Stimulated activated naive CD8-positive, alpha-beta T cell treated with anti-CD3 and anti-CD28 coated beads, Interleukin-15, amount 100 ng/mL, for 72 hours (primary cell): ENCODE data around the gene CHRND.

Experiments used
- ATAC-seq: fragments of 150-1000 bp; cut with Tn5 transposase; 2 replicates; pipeline ENCODE4 v1.10.0; 2021; ENCODE audit warnings: mild to moderate bottlenecking, moderate library complexity
- DNase-seq, 2 donors: peaks; one replicate each; pipeline ENCODE4 v3.0.0; 2021 to 2022
- H3K27ac Mint-ChIP-seq, 2 donors: one replicate each; pipeline ENCODE4 v1.8.0; 2022; ENCODE audit warnings: mild to moderate bottlenecking in 2 of 2, mixed read lengths in 2 of 2, moderate library complexity in 2 of 2
- H3K27me3 Mint-ChIP-seq: one replicate; pipeline ENCODE4 v1.8.0; 2022; ENCODE audit warnings: mixed read lengths
- H3K4me1 Mint-ChIP-seq: one replicate; pipeline ENCODE4 v1.8.0; 2022; ENCODE audit warnings: mild to moderate bottlenecking, mixed read lengths
- H3K4me3 Mint-ChIP-seq, 2 donors: one replicate each; pipeline ENCODE4 v1.8.0; 2022; ENCODE audit warnings: mild to moderate bottlenecking in 2 of 2, mixed read lengths in 2 of 2, moderate library complexity in 1 of 2
- H3K9me3 Mint-ChIP-seq, 2 donors: one replicate each; pipeline ENCODE4 v1.8.0; 2022; ENCODE audit warnings: mixed read lengths in 2 of 2

CHRND gene

DNA sequence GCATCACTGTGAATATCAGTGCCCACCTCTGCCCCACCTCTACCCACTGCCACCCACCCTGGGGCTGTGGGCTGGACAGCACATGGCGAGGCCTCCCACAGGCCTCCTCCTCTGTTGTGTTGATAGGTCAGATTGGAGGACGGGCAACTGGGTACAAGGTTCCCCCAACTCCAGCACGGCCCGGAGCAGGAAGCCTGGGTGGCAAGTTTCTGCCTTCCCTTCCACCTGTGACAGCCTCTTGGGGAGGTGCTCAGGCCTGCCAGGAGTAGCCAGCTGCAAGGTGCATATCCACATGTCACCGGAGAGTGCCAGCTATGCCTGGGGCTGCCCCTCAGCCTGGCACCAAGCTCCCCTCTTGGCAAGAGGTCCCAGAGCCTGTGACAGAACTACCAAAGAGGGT is 31.4 kb upstream of the CHRND start:
- Mint-ChIP-seq H3K4me1 (no peaks in the 10 kb centered on the region), H3K27me3 (peaks cover 39% of the 10 kb centered on the region), H3K9me3 (no peaks in the 10 kb centered on the region), H3K4me3 (no peak overlapping the region), H3K27ac (no peak overlapping the region)
- DNase-seq (no peak), ATAC-seq (no peak)

GRCh38 chr2:232495292-232495691 is 30.7 kb upstream of the CHRND start:
- ATAC-seq (no peak), DNase-seq (no peak)
- Mint-ChIP-seq H3K27me3 (peaks cover 39% of the 10 kb centered on the region), H3K4me1 (no peaks in the 10 kb centered on the region), H3K9me3 (no peaks in the 10 kb centered on the region), H3K4me3 (no peak overlapping the region), H3K27ac (no peak overlapping the region)

DNA sequence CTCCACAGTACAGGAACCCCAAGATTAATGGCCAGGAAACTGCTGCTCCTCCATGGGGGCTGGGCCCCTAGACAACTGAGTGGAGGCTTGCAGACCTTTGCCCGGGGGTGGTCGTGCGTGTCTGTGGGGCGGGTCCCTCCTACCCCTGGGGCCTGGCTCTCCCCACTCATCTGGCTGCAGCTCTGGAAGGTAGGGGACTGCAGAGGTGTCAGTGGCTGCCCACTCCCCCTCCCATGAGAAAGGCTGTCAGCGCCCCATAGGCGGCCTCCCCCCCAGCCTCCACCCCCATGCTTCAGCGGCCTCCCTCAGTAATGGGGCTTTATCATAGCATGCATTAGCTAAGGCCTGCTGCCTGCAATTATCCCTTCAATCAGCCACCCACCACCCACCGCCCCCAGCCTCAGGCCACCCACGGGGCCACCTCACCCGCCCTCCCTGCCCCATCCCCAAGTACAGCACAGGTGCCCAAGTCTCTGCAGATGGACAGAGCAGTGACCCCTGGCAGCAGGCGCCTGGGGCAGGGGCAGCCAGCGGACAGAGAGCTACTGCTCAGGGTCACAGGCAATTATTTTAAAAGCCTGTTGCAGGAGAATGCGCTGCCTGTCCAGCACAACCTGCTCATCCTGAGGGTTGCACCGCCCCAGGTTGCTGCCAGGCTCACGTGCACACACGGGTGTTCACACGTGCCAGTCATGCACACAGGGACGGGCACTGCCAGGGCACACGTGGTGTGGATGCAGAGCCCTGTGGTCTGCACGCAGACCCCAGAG is 29.3 kb upstream of the CHRND start:
- Mint-ChIP-seq H3K9me3 (no peaks in the 10 kb centered on the region), H3K4me3 (no peak overlapping the region), H3K27me3 (peaks cover 38% of the 10 kb centered on the region), H3K4me1 (no peaks in the 10 kb centered on the region), H3K27ac (no peak overlapping the region)
- DNase-seq: no peak
- ATAC-seq: no peak

DNA sequence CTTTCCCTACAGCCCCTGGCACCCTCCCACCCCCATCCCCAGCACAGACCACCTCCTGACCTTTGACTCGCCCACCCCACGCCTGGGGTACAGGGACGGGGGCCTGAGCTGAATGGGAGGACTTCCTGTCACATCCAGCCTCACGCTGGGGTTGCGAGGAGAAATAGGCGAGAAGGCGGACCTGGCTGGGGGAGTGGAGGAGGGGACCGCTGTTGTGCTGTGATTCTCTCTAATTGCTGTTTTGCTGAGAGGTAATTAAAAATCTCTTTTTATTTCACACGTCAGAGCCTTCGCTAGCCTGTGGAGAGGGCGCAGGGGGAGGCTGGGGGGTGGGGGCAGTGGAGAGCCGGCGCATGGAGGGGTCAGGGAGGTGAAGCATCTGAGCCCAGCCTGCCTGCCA is 28.6 kb upstream of the CHRND start:
- Mint-ChIP-seq H3K4me1 (peaks cover 7% of the 10 kb centered on the region), H3K27ac (no peak overlapping the region), H3K9me3 (no peaks in the 10 kb centered on the region), H3K27me3 (peaks cover 40% of the 10 kb centered on the region), H3K4me3 (no peak overlapping the region)
- DNase-seq: no peak
- ATAC-seq: no peak

- Mint-ChIP-seq H3K4me3 (no peak overlapping the region), H3K27me3 (peaks cover 49% of the 10 kb centered on the region)
Measured at GRCh38 chr2:232498452-232498851, 27.5 kb upstream of the CHRND start.

GRCh38 chr2:232501331-232501771 is 24.6 kb upstream of the CHRND start:
- H3K27ac Mint-ChIP-seq: no peak overlapping the region
- H3K9me3 Mint-ChIP-seq: no peaks in the 10 kb centered on the region
- DNase-seq: no peak
- H3K4me1 Mint-ChIP-seq: peaks cover 26% of the 10 kb centered on the region
- H3K27me3 Mint-ChIP-seq: peaks cover 78% of the 10 kb centered on the region
- ATAC-seq: no peak
- H3K4me3 Mint-ChIP-seq: no peak overlapping the region

More at GRCh38 chr2:232498452-232498851, 27.5 kb upstream of the CHRND start:
- ATAC-seq (no peak), DNase-seq (no peak)
- Mint-ChIP-seq H3K4me1 (peaks cover 15% of the 10 kb centered on the region), H3K27ac (no peak overlapping the region), H3K9me3 (no peaks in the 10 kb centered on the region)

- ATAC-seq (no peak), DNase-seq (no peak)
- no peak overlapping the region for H3K4me3 Mint-ChIP-seq
- H3K9me3 Mint-ChIP-seq: no peaks in the 10 kb centered on the region
- H3K27ac Mint-ChIP-seq: no peak overlapping the region
- H3K4me1 Mint-ChIP-seq: peaks cover 26% of the 10 kb centered on the region
- peaks cover 82% of the 10 kb centered on the region for H3K27me3 Mint-ChIP-seq
Measured at GRCh38 chr2:232501794-232502390, 24.1 kb upstream of the CHRND start.

- Mint-ChIP-seq H3K9me3 (no peaks in the 10 kb centered on the region), H3K4me1 (peaks cover 26% of the 10 kb centered on the region), H3K27ac (no peak overlapping the region), H3K4me3 (peak overlapping the region; percentile 84 to 87), H3K27me3 (peaks cover 82% of the 10 kb centered on the region)
- DNase-seq (no peak), ATAC-seq (peak; percentile 57)
Measured at GRCh38 chr2:232502511-232502910, 23.4 kb upstream of the CHRND start.

DNA sequence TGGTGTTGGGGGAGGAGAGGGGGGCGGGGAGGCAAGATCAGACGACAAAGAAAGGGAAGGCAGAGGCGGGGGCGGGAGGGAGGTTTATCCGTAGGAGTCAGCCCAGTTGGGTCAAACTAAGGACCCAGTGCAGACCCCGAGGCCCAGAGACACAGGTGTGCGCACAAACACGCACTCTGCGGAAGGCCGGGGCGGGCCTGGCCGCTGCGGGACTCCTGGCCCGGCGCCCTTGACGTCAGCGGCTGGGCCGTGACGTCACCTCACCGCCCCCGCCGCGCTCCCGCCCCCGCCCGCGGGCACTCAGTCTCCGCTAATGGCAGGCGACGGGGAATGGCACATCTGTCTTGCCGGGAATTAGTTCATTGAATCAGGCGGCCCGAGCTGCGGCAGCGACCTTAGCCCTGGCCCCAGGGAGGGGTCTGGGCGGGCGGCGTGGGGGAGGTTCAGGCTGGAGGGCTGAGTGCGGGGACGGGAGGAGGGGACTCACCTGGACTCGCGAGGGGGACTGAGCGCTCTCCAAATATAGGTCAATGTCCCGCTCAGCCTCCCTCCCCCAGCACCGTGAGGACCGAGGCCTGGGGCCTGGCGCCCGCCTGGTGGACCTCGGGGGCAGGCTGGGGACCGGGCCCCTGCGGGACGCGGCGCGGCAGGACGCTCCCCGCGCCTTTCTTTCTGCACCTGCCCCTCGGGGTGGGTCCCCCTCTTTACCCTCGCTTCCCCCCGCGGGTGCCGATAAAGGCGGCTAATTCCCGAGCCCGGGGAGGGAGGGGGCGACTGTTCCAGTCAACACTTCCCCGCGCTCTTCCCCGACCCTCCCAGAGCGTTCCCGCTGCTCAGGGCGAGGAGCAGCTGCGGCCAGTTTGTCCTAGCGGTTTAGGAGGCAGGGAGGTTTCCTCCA is 22.8 kb upstream of the CHRND start:
- DNase-seq: peak; percentile 51 to 56
- Mint-ChIP-seq H3K4me1 (peaks cover 26% of the 10 kb centered on the region), H3K4me3 (peak overlapping the region; percentile 84 to 87), H3K9me3 (no peaks in the 10 kb centered on the region), H3K27me3 (peaks cover 82% of the 10 kb centered on the region), H3K27ac (no peak overlapping the region)
- ATAC-seq: peak; percentile 61

DNA sequence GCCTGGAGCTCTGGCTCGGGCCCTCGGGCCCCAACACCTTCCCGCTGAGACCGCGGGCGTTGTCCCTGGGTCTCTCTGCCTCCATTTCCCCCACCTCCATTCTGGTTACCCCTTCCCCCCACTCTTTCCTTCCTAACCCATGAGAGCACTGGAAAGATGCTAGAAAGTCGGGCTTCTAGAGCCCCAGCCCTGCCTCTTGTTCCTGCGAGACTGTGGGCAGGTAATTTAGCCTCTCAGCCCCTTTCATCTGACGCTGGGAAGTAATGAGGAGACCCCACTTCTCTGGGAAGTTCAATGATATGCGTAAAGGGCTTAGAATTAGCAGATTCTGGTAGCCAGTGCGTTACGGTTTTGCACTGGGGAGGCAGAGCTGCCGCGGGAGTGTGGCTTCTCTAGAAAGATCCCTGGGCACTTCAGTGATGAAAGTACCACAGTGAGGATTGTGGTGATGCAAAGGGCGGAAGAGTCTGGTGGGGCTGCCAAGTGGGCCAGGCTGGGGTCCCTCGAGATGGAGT is 22.1 kb upstream of the CHRND start:
- peaks cover 26% of the 10 kb centered on the region for H3K4me1 Mint-ChIP-seq
- peaks cover 76% of the 10 kb centered on the region for H3K27me3 Mint-ChIP-seq
- H3K4me3 Mint-ChIP-seq: peak overlapping the region; percentile 52 to 87
- DNase-seq: no peak
- ATAC-seq: no peak
- H3K27ac Mint-ChIP-seq: peak overlapping the region in 1 of 2 donors; percentile 36
- no peaks in the 10 kb centered on the region for H3K9me3 Mint-ChIP-seq

GRCh38 chr2:232504438-232504837 is 21.5 kb upstream of the CHRND start:
- Mint-ChIP-seq H3K27me3 (peaks cover 76% of the 10 kb centered on the region), H3K4me1 (peaks cover 26% of the 10 kb centered on the region), H3K4me3 (no peak overlapping the region), H3K9me3 (no peaks in the 10 kb centered on the region), H3K27ac (peak overlapping the region in 1 of 2 donors; percentile 3)
- DNase-seq (no peak), ATAC-seq (no peak)

- Mint-ChIP-seq H3K27me3 (peaks cover 62% of the 10 kb centered on the region), H3K27ac (peak overlapping the region in 1 of 2 donors; percentile 80), H3K4me3 (no peak overlapping the region), H3K4me1 (peaks cover 26% of the 10 kb centered on the region), H3K9me3 (no peaks in the 10 kb centered on the region)
- ATAC-seq (no peak), DNase-seq (no peak)
Measured at GRCh38 chr2:232505856-232506255, 20.1 kb upstream of the CHRND start.

DNA sequence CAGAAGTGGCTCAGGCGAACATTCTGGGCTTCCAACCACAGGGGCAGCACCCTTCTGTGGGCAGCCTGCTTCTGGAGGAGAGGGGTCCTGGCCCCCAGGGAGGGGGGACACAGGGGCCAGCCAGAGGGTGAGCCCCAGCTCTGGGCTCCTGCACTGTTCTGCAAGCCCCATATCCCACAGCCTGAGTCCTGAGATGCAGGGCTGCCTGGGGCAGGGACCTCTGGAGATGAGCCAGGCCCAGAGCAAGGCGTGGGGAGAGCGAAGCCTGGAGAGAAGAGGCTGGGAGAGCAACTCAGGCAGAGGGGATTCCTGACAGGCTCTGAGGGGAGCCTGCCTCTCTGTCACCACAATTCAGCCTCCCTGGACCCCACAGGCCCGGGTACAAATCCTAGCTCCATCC is 19.3 kb upstream of the CHRND start:
- no peak for DNase-seq
- Mint-ChIP-seq H3K27me3 (peaks cover 55% of the 10 kb centered on the region), H3K4me3 (no peak overlapping the region), H3K4me1 (peaks cover 26% of the 10 kb centered on the region), H3K27ac (no peak overlapping the region), H3K9me3 (no peaks in the 10 kb centered on the region)
- ATAC-seq: no peak

GRCh38 chr2:232508251-232508650 is 17.7 kb upstream of the CHRND start:
- ATAC-seq: no peak
- Mint-ChIP-seq H3K27me3 (peaks cover 42% of the 10 kb centered on the region), H3K9me3 (no peaks in the 10 kb centered on the region), H3K4me3 (no peak overlapping the region), H3K27ac (no peak overlapping the region), H3K4me1 (peaks cover 13% of the 10 kb centered on the region)
- no peak for DNase-seq

DNA sequence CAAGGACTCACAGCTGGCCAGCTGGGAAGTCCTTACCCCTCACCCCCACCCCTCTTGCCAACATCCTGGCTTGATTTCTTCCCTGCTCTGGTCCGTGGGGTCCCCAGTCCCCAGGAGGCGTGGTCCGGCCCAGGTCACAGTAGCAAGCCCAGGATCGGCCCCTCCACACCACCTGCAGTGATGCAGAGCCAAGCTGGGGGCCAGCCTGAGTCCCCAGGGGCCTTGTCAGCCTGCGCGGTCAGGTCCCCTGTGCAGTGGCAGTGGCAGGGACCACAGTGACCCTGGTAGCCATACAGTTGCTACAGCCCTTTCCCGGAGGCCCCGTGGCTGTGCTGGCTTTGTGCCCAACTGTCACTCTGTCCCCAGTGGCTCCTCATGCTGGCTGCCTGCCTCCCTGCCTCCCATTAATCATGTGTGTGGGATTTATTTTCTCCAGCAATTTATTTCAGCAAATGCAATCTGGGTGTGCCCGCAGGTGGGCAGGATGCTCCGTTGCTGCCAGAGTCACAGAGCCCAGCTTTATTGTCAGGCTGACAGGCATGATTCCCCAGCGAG is 14.5 kb upstream of the CHRND start:
- Mint-ChIP-seq H3K27ac (no peak overlapping the region), H3K27me3 (peaks cover 11% of the 10 kb centered on the region), H3K9me3 (no peaks in the 10 kb centered on the region), H3K4me3 (no peak overlapping the region), H3K4me1 (no peaks in the 10 kb centered on the region)
- ATAC-seq (no peak), DNase-seq (no peak)
